ENCODE measurements around the gene HMHB1.

HMHB1 gene

DNA sequence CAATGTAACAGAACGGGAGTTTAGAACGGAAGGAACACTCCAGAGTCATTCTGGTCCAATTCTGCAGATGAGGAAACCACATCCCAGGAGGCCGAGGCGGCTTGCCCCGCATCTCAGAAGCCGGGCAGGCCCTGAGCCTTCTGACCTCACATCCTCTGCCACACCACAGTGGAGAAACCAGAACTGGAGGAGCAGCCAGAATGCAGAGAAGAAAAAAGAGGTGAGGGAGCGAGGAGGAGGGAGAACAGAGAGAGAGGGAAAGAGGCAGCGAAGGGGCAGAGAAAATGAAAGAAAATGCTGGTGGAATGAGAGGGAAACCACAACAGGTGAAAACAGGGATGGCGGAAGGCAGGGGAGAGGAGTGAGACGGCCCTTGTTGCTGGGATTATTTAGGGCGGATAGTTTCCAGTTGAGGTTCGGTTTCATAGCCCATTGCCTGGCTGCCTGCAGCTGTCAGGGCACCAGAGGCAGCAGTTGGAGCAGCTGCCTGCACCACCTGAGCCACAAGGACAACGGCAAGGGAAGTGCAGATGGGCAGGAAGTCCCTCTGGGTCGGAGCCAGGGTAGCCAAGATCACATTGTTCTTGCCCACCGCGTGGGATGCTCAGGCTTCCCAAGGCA, at the start of gene HMHB1:
Gene HMHB1, plus strand, starts transcription at position 77 of the 621 bp plus-strand sequence.
- no peak for DNase-seq (ENCODE audit: low read depth in 3 of 3)

DNA sequence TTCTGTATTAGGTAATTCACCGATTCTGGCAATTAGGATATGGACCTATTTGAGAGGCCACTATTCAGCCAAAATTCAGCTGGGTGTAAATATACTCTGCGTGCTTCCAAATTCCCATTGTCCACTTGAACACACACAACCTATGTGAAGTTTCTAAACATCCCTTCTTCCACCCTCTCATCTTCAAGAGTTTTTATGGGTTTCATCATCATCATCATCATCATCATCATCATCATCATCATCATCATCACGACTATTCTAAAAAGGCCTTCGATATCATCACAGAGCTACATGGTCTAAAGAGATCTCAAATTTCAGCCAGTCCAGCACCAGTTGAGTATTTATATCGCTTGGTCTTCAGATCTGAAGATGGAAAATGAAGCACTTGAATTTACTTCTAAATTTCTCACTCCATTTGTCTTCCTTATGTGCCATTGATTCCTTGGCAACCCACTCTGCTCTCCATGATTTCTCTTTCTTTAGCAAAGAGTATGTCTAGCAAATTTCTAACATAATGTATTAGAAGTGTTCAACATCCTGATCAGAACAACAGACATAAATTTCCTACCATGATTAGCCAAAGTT, 49.2 kb upstream of the HMHB1 start:
- DNase-seq (ENCODE audit: low read depth in 3 of 3): no peak

DNA sequence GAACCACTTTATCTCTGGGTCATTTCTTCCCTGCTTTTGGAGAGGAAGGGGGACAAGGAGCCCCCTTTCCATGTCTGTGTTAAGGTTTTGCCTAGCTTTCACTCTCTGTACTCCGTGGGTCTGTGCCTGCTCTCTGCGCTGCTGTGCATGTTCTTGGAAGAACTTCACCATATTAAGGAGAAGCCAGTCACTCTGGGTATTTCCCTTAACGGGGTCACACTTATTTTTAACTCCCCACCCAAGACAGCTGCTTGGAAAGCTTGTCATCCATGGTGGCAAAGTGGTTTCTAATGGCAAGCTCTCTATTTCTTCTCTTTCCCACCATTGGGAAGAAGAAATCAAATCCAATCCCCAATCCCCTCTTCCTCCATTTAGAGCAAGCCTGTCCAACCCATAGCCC, 44.8 kb upstream of the HMHB1 start:
- no peak for DNase-seq (ENCODE audit: low read depth in 3 of 3)

DNA sequence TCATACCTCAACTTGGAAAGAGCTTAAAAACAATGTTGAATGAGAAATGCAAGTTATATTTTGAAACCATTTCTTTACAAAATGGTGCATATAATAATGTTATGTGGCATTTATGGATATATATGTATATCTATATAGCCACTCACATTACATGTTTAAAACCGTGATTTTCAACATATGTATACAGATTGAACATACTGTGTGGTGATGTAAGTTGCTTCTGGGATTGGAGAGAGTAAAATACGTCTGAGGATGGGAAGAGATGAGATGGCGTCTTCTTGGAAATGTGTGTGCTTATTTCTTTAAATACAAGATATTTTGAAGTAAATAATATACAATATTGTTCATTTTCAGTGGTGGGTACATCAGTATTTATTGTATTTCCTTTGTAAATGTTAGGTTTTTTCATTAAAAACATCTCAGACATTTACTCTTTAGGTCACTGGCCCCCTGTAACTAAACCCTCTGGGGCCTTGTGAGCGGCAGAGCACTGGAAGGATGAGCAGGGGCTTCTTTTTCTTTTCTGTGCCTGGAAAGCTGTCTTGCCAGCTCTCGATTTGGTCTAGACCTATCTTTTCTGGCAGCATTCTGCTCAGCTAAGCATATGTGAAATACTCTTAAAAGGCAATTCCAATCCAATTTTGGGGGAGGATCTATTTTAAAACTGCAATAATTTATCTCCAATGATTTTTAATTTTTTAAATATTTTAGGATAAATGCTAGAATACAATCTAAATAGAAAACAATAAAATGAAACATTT, 42.8 kb upstream of the HMHB1 start:
- DNase-seq (ENCODE audit: low read depth in 3 of 3): no peak

DNA sequence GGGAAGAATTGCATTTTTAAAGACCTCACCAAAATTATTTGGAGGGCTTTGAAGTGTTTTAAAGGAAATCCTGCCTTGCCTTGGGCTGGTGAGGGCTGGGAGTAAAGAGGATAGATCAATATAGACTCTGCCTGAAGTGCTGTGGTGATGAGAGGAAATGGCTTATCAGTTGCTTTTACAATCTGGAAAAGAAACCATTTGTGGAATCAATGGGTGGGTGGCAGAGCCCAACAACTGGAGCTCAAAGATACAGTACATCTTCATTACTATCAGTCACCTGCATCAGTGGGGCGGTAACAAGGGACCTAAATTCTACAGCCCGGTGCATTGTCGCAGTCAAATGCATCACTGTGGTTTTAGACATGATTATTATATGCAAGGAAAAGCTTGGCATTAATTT, 41.5 kb upstream of the HMHB1 start:
- no peak for DNase-seq (ENCODE audit: low read depth in 3 of 3)

DNA sequence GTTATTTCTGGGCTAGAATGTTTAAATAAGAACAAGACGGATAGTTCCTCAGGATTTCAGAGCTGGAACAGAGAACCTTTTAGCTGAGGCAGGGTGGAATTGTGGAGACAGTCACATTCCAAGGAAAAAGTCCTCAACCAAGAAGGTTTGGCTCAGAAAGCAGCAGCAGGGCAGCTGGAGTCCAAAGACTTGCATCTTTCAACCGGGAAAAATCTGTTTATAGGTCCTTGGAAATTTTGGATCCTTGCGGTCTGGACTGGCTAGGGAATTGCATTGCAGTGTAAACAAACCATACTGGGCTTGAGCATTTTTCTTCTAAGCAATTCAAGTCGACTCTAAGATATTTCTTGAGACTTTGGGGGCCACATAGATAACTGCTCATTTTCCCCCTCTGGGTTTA, 40.8 kb upstream of the HMHB1 start:
- DNase-seq (ENCODE audit: low read depth in 3 of 3): no peak

DNA sequence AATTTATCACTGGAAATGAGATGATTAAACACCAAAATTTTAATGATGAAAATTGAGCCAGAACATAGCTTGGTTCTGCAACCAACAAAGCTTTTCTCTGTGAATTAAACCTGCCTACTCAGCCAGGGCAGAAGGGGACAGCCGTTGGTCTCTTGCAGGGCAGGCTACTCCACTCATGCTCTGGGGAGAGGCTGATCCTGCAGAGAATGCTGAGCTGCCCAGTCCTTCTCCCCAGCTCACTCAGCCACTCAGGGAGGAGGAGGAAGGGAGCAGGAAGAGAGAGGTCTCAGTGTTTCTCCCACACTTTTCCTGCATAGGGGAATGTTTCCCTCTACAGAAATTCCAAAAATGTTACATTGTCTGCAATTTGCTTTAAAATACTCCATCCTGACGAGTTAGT, 40.4 kb upstream of the HMHB1 start:
- no peak for DNase-seq (ENCODE audit: low read depth in 3 of 3)

DNA sequence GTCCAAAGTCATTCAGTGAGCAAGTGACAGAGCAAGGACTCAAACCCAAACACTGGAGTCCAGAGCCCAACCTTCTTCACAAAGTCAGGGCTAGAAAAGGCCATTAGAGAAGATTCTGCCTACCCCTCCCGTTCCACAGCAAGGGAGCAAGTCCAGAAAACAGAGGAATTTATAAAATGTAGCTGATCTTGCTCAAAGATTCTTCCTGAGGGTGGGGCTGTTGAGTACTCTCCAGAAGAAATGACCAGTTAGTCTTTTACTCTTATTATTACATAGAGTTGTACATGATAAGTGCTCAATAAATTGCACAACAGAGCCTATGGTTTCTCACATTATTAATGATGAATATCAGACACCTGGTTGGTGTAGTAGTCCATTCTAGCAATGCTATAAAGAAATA, 39.3 kb upstream of the HMHB1 start:
- no peak for DNase-seq (ENCODE audit: low read depth in 3 of 3)

DNA sequence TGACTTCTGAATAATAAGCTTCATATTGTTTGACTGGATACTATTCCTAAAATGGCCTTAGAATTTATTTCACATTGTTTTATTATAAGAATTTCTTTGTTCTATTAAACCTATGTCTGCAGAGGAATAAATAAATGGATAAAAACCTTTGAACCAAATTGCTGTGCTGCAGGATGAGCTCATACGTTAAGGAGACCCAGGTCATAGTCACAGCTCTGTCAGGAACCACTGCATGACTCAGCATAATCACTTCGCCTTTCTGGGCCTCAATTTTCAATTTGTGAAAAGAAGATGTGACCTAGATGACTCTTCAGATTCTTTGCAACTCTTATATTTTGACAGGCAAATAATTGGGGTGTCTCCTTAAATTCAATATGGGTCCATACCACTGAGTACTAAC, 36.7 kb upstream of the HMHB1 start:
- no peak for DNase-seq (ENCODE audit: low read depth in 3 of 3)

DNA sequence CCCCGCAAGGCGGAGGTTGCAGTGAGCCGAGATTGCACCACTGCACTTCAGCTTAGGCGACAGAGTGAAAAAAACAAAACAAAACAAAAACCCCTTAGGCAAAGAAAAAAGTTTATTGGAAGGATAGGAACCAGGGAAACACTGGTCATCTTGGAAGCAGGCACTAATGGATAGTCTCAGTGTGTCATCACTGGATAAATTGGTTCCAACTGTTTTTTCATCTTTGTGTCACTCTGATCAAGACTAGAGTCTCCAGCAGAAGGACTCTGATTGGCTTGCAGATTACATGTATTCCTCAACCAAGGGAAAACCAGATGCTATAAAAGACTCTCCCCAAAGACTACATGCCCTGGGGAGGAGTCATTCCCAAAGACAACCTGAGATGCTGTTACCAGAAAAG, 35.0 kb upstream of the HMHB1 start:
- no peak for DNase-seq (ENCODE audit: low read depth in 3 of 3)

DNA sequence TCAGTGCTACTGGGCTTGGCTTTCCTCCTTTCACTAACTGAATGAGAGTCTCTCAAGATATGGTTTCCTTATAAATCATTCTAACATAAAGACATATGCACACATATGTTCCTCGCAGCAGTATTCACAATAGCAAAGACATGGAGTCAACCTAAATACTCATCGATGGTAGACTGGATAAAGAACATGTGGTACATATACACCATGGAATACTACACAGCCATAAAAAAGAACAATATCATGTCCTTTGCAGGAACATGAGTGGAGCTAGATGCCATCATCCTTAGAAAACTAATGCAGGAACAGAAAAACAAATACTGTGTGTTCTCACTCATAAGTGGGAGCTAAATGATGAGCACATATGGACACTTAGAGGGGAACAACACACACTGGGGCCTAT, 32.5 kb upstream of the HMHB1 start:
- DNase-seq (ENCODE audit: low read depth in 3 of 3): no peak

DNA sequence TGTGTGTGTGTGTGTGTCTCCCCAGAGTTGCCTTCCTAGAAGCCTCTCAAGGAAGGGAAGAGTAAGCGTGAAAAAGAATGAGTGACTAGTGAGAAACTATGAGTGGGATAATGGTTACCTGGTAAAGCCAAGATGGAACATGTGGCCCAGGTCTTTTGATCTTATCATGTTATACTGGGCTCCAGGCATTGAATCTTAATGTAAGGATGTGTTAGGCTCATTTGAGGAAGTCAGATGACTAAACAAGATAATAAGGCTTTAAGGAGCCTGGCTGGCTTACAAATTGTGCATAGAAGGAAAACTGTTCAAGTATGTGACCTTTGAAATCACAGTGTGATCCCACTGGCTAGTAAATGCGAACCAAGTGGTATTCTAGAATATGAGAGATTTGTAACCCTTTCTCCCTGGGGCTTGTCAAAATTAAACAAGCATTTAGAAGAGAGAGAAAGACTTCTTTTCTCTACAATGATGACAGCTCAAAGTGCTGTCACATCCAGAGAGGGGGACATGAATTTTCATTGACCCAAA, 29.9 kb upstream of the HMHB1 start:
- no peak for DNase-seq (ENCODE audit: low read depth in 3 of 3)

DNA sequence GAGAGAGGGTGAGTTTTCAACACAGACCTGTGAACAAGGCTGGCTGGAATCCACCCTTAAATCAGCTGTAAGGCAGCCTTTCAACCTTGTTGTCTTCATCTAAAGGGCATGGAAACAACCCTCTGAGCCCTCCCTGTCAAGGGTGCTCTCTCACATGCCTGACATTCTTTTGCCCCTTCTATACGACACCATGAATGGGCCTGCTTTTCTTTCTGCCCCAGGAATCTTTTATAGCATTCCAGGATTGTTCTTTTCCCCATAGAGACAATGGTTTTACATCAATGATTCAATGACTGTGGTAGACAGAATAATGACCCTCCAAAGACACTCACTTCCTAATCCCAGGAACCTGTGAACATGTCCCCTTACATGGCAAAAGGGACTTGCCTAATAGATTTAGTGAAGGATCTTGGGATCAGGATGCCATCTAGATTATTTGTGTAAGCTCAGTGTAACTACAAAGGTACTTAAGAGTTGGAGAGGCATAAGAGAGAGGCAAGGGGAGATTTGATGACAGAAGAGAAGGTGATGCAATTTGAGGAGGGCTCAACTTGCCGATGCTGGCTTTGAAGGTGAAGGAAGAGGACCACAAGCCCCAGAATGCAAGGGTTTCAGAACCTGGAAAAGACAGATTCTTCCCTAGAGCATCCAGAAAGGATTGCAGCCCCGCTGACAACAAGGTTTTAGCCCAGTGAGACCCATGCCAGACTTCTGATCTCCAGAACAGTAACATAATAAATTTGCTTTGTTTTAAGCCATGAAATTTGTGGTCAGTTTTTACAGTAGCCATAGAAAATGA, 29.2 kb upstream of the HMHB1 start:
- DNase-seq (ENCODE audit: low read depth in 3 of 3): no peak

DNA sequence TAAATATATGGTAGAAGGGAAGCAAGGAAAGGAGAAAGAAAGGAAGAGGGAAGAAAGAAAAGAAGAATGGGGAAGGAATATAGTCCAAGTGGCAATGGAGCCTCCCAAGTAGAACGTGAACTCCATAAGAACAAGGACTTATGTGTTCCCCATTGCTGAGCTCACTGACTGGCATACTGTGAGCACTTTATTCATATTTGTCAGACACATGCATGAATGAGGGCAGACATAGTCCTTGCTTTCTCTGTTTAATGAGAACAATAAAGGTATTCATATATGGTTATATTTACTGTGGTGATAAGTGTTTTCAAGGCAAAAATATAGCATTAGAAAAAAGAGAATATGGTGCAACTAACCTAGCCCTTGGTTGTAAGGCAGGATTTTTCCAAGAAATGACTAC, 23.6 kb upstream of the HMHB1 start:
- no peak for DNase-seq (ENCODE audit: low read depth in 3 of 3)

DNA sequence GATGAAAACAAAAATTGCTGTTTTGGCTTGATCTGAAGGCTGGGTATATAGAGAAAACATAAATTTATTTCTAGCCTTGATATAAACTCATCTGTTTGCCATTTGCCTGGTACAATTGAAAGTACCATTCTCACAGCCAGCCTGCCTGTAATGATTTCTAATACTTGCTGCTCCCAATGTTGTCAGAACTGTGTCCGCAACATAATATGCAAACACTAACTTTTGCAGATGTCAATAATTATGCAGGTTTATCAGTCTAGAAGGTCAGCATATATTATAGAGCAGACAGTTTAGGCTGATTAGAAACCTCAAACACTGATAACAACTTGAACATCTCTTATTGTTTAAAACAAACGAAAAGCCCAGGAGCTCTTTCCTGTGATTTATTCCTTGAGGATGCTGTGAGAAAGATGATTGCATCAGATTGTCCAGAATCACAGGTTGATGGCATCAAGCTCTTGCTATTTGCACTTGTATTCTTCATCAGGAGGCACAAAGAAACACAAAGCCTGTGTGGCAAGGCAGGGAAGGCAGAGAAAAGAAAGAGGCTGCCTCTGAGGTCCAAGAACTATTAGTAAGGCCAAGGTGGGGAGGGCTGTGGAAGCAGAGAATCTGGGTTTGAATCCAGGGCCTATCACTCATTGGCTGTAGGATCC, 21.4 kb upstream of the HMHB1 start:
- DNase-seq (ENCODE audit: low read depth in 3 of 3): no peak

DNA sequence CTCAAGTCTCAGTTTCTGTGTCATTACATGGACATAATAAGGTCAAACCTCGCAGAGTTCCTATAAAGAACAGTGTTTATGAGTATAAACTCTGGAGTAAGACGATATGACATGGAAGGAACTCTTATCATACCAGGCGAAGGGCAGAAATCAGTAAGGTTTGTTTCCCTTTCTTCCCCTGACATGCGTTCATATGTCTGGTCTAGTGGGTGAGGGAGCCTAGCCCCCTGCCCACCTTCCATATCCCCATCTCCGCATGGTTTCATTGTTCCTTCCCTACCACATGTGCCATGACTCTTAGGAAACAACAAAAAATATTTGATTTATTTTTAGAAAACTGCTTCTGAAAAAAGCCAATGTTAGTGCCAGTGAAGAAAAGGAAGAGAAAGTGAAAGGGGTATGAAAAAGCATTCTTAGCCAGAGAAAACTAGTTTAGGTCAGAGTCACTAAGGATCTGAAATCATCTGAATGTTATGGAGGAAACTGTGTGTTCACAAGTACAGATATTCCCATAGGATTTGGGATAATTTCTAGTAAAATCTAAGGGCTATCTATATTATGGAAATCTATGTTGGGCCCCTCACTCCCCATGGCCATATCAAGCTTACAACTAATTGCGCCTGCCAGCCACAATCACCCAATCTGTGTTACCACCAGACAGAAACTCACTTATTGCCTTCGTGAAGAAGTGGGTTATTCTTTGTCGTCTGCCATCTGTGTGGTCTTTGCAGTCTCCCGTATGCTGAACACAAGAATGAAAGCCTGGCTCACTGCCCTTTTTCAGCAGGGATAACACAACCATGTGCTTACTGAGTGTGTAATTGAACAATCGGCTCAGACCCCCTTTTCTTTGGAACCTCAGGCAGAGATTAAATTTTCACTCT, 19.9 kb upstream of the HMHB1 start:
- no peak for DNase-seq (ENCODE audit: low read depth in 3 of 3)

DNA sequence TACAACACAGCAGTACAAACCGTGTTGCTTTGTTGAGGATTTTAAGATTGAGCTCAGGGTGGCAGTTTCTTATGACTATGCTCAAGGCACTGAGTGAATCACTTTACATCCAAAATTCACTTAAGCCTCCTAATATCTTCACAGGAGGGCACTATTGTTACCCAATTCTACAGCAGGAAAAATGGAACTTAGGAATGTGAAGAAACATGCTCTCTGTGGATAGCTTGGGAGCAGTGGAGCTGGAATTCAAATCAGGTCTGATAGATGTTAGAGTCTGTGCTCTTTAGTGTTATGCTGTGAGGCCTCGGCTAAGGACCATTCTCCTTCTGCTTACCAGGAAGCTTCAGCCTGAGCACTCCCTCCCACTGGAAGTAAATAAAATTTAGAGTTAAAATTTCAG, 18.7 kb upstream of the HMHB1 start:
- no peak for DNase-seq (ENCODE audit: low read depth in 3 of 3)

DNA sequence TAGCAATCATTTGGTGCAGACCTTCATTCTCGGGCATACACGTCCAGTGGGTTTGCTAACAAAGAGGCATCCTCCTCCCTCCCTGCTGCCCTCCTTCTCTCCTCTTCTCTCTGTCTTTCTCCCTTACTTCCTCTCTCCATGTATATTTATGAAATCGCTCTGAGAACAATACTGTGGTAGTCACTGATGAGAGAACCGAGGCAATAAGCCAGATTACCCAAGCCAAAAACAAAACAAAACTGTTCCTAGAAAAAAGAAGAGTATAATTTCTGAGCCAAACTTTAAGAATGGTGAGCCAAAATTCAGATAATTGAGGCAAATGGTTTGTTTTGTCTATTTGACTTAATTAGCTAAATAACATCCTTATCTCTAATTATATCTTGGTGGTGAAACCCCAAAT, 15.8 kb upstream of the HMHB1 start:
- no peak for DNase-seq (ENCODE audit: low read depth in 3 of 3)

DNA sequence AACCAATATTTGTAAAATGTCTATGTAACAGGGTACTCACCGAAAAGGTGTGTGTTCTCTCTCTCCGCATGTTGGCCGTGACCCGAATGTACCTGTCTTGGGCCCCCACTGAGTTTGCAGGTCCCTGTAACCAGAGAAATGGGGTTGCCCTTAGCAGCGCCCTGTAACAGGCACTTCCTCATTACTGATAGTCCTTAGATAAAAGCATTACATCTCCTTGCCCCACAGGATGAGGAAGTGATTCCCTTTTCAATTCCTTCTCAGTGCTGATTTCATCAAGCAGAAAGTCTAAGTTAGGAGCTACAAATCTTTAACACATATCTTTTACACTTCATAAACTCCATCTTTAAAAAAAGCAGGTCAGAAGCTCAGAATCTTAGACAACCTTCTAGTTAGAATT, 15.2 kb upstream of the HMHB1 start:
- no peak for DNase-seq (ENCODE audit: low read depth in 3 of 3)

DNA sequence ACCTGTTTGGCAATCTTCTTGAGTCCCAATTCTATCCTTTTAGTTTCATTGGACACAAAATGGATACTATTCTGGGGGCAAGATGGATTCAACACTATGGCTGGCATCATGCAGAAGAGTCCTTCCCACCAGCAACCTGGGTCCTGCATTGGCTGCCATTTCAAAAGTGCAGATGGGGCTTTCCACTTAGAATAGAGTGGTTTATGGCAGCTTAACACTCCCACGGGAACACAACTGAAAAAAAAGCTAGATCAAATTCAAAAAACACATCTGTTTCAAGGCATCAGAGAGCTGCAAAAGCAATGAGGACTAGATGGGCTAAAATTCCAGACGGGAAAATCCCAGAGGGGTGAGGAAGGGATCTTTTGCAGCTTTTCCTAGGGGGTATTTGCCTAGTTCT, 11.2 kb upstream of the HMHB1 start:
- no peak for DNase-seq (ENCODE audit: low read depth in 3 of 3)

Data from stimulated activated CD4-positive, alpha-beta T cell treated with anti-CD3 and anti-CD28 coated beads, TNF-alpha, amount 100 ng/mL, for 4 hours (primary cell).